OCI-LY7 (cell line): ENCODE results near the gene SPRR2G. TPM values are rescaled to one million over a fixed set of nuclear protein-coding genes. Genes with fewer than 3 reads are reported as not detected.

Experiments used
- Bru-seq: library from RNA; stranded (reverse); fragments of 400-500 nt; gene quantifications from one replicate; lab custom pipeline; 2021; lab: Mats Ljungman, UMichigan
- BruChase-seq, 2 experiments: library from RNA; stranded (reverse); fragments of 400-500 nt; gene quantifications; one replicate each; lab custom pipeline; 2021; lab: Mats Ljungman, UMichigan
- BruUV-seq: library from RNA; stranded (reverse); fragments of 400-500 nt; replicated peaks from 2 replicates; lab custom pipeline; 2021; lab: Mats Ljungman, UMichigan
- CTCF ChIA-PET: fragments of 300-600 bp; sonication (Branson Sonifier 250); formaldehyde crosslinking; loops from one replicate; lab custom pipeline; 2022; ENCODE audit warnings: antibody characterized with exemption; ENCODE audit not compliant: unreplicated experiment; lab: Charles Lee
- POLR2A ChIA-PET: fragments of 300-600 bp; sonication (Branson Sonifier 250); formaldehyde crosslinking; loops from one replicate; lab custom pipeline; 2022; ENCODE audit warnings: antibody characterized with exemption; lab: Charles Lee
- DNase-seq: peaks from one replicate; pipeline ENCODE4 v3.0.0-alpha.2; 2015; ENCODE audit warnings: low spot score
- H2AFZ ChIP-seq: fragments of 200-600 bp; sonication (generic), shearing (Covaris generic); 2 replicates; pipeline ENCODE4 v1.6.1; 2014; ENCODE audit warnings: mild to moderate bottlenecking, antibody characterized with exemption, low read length, moderate library complexity
- H3K27ac ChIP-seq: fragments of 200-600 bp; sonication (generic); 2 replicates; pipeline ENCODE4 v1.5.1; 2014; ENCODE audit warnings: mixed run types, low read depth, mild to moderate bottlenecking, moderate library complexity, low read length, inconsistent platforms; ENCODE audit not compliant: poor library complexity, severe bottlenecking
- H3K36me3 ChIP-seq: fragments of 200-600 bp; sonication (generic); 2 replicates; pipeline ENCODE4 v1.6.1; 2014; ENCODE audit warnings: mild to moderate bottlenecking, antibody characterized with exemption, low read length, moderate library complexity, mixed read lengths; ENCODE audit not compliant: insufficient read depth
- H3K4me1 ChIP-seq: fragments of 200-600 bp; sonication (generic); 2 replicates; pipeline ENCODE4 v1.5.1; 2014; ENCODE audit warnings: mild to moderate bottlenecking, low read length; ENCODE audit not compliant: insufficient read depth, poor library complexity, severe bottlenecking
- H3K4me2 ChIP-seq: fragments of 200-600 bp; sonication (generic); 2 replicates; pipeline ENCODE4 v1.6.1; 2014; ENCODE audit warnings: mild to moderate bottlenecking, low read length
- H3K4me3 ChIP-seq: fragments of 200-600 bp; sonication (generic); 2 replicates; pipeline ENCODE4 v1.5.1; 2014; ENCODE audit warnings: mild to moderate bottlenecking, low read depth, low read length; ENCODE audit not compliant: poor library complexity, severe bottlenecking
- H3K79me2 ChIP-seq: fragments of 200-600 bp; sonication (generic); 2 replicates; pipeline ENCODE4 v1.6.1; 2016; ENCODE audit warnings: low read depth, mild to moderate bottlenecking, low read length, moderate library complexity, mixed read lengths; ENCODE audit not compliant: insufficient read depth
- H3K9me2 ChIP-seq: fragments of 200-600 bp; sonication (generic); 2 replicates; pipeline ENCODE4 v1.6.1; 2016; ENCODE audit warnings: mild to moderate bottlenecking, low read length, mixed read lengths; ENCODE audit not compliant: insufficient read depth
- H3K9me3 ChIP-seq: fragments of 200-600 bp; sonication (generic); 2 replicates; pipeline ENCODE4 v1.6.1; 2014; ENCODE audit warnings: mild to moderate bottlenecking, mixed run types, low read length, mixed read lengths
- H4K20me1 ChIP-seq: fragments of 200-600 bp; sonication (generic); 2 replicates; pipeline ENCODE4 v1.6.1; 2014; ENCODE audit warnings: mild to moderate bottlenecking, antibody characterized with exemption, low read length, moderate library complexity, mixed read lengths; ENCODE audit not compliant: insufficient read depth
- CTCF ChIP-seq: fragments of 200-600 bp; sonication (generic); conservative IDR thresholded peaks from 2 replicates; pipeline ENCODE4 v1.5.1; 2014; ENCODE audit warnings: mild to moderate bottlenecking, antibody characterized with exemption, low read length, moderate library complexity, mixed read lengths
- EZH2phosphoT487 ChIP-seq: fragments of 200-600 bp; sonication (generic); IDR thresholded peaks from 2 replicates; pipeline ENCODE4 v1.6.1; 2018; ENCODE audit warnings: low read depth, borderline replicate concordance, mild to moderate bottlenecking, mixed run types, antibody characterized with exemption, low read length, moderate library complexity, mixed read lengths
- intact Hi-C: fragments of 100-400 bp; cut with micrococcal nuclease; formaldehyde crosslinking; loops from one replicate; pipeline ENCODE4 v1.10.0; 2022; ENCODE audit not compliant: unreplicated experiment
- long read RNA-seq: library from polyadenylated mRNA; stranded (forward); transcript quantifications from one replicate; pipeline ENCODE4 v2.0.0, GENCODE V29; 2022
- total RNA-seq, 2 experiments: library from RNA; depleted of rRNA in 1 of 2; stranded (reverse); fragments of >200 nt in 1 of 2; shearing (Covaris generic) in 1 of 2; gene quantifications; 2 replicates each; pipeline ENCODE4 v1.2.3, GENCODE V29; 2014 to 2022

SPRR2G gene
- total RNA-seq (2014; rRNA removed; shearing (Covaris generic)) (not detected in 2 replicates), total RNA-seq (2022) (not detected in 2 replicates), Bru-seq, nascent RNA (not detected), BruChase-seq, experiment 1, labeled RNA remaining after a 6-hour chase (not detected), BruChase-seq, experiment 2, labeled RNA remaining after a 2-hour chase (not detected)
- long read RNA-seq, result 0 reads

GRCh38 chr1:153150846-153151245 is at the start of gene SPRR2G:
SPRR2G (minus strand) TSS chr1:153150890; CDS start chr1:153150110, 780 bp downstream.
- Histone ChIP-seq H4K20me1 (no peaks in the 10 kb centered on the region), H2AFZ (no peak within 1 kb of the TSS), H3K4me2 (no peak within 1 kb of the TSS), H3K27ac (no peak within 1 kb of the TSS), H3K36me3 (no peaks in the 10 kb centered on the region), H3K4me3 (no peak within 1 kb of the TSS), H3K79me2 (no peaks in the 10 kb centered on the region), H3K4me1 (no peaks in the 10 kb centered on the region), H3K9me3 (no peaks in the 10 kb centered on the region), H3K9me2 (no peaks in the 10 kb centered on the region)
- ChIA-PET POLR2A (interaction anchor here (0.9 kb wide), 1 partner anchor 189 kb away, joined by 3 read pairs; no protein-coding TSS in a partner anchor), CTCF (no interaction called here)
- intact Hi-C loops, result no loop called here
- no TSS peak for BruUV-seq
- no peak for TF ChIP-seq EZH2phosphoT487
- TF ChIP-seq CTCF, result no peak
- DNase-seq, result no peak

GRCh38 chr1:153195216-153195615 is 44.5 kb upstream of the SPRR2G start:
- no peaks in the 10 kb centered on the region for H3K9me2 ChIP-seq
- ChIA-PET POLR2A (interaction anchor here (1.0 kb wide), 1 partner anchor 11 kb away, joined by 3 read pairs; no protein-coding TSS in a partner anchor), CTCF (no interaction called here)
- intact Hi-C loops, result no loop called here
- H3K36me3 ChIP-seq, result no peaks in the 10 kb centered on the region
- no peaks in the 10 kb centered on the region for H3K79me2 ChIP-seq
- no peaks in the 10 kb centered on the region for H3K9me3 ChIP-seq
- no peak overlapping the region for H3K4me3 ChIP-seq
- no TSS peak for BruUV-seq
- no peak for DNase-seq
- no peak overlapping the region for H3K4me2 ChIP-seq
- H3K4me1 ChIP-seq, result no peaks in the 10 kb centered on the region
- no peak overlapping the region for H2AFZ ChIP-seq
- H3K27ac ChIP-seq, result no peak overlapping the region
- TF ChIP-seq EZH2phosphoT487 (no peak), CTCF (no peak)
- no peaks in the 10 kb centered on the region for H4K20me1 ChIP-seq

DNA sequence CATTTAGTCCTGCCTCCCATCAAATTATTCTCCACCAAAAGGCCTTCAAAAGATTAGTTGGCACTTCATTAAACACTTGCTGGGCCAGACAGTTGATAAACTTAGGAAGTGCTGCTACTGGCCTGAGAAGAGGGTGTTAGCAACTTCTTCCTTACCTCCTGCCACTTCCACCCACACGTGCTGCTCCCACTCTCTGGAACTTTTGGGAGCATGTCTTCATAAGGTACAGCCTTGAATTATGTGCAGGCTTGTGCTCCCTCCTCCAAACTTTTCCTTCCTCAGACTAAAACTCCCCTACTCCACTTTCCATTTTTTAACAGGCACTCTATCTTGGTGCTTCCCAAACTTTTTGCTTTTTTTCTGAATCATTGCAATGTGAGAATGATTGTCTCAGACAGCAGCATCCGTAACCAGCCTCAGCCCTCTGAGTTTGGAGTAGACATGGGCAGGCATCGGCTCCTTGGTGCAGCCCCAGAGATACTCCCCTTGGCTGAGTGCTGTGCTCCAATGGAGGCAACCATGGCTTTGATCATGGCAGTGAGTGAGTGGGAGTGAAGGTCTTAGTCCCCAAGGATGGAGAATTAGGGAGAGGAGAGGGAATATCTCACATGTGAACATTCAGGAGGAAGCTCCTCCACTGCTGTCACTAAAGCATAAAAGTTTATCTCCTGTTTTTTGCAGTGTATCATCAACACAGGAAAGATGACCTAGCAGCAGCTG is 43.8 kb upstream of the SPRR2G start:
- BruUV-seq, result no TSS peak
- POLR2A ChIA-PET, result no interaction called here
- H3K4me3 ChIP-seq, result no peak overlapping the region
- TF ChIP-seq EZH2phosphoT487 (no peak), CTCF (no peak)
- no peak overlapping the region for H3K27ac ChIP-seq
- no peaks in the 10 kb centered on the region for H4K20me1 ChIP-seq
- no peaks in the 10 kb centered on the region for H3K9me2 ChIP-seq
- no peaks in the 10 kb centered on the region for H3K9me3 ChIP-seq
- H3K4me2 ChIP-seq, result no peak overlapping the region
- no peaks in the 10 kb centered on the region for H3K4me1 ChIP-seq
- no peaks in the 10 kb centered on the region for H3K36me3 ChIP-seq
- intact Hi-C loops, result no loop called here
- H3K79me2 ChIP-seq, result no peaks in the 10 kb centered on the region
- H2AFZ ChIP-seq, result no peak overlapping the region
- no peak for DNase-seq
- CTCF ChIA-PET, result no interaction called here
